PC-9 (cell line): ENCODE results near the gene MOB3C.

Experiments
- CTCF ChIP-seq: fragments of 200-600 bp; sonication (generic); conservative IDR thresholded peaks from 2 replicates; pipeline ENCODE4 v1.6.1; 2017; ENCODE audit warnings: mixed run types, antibody characterized with exemption, mild to moderate bottlenecking, moderate library complexity
- EZH2 ChIP-seq: fragments of 200-600 bp; sonication (generic); IDR thresholded peaks from 2 replicates; pipeline ENCODE4 v1.8.0; 2017; ENCODE audit warnings: antibody characterized with exemption, low read depth

- TF ChIP-seq CTCF, result no peak
- no peak for TF ChIP-seq EZH2
Observed at GRCh38 chr1:46654012-46654411, 37.4 kb upstream of the MOB3C start.
